Endothelial cell of umbilical vein (primary cell): ENCODE measurements around the gene POLR1D. TPM values are rescaled to one million over a fixed set of nuclear protein-coding genes. Genes with fewer than 3 reads are reported as not detected.

Experiments
- BruUV-seq: library from RNA; stranded (reverse); fragments of 400-500 nt; replicated peaks from 2 replicates; lab custom pipeline; 2021; lab: Mats Ljungman, UMichigan
- CTCF ChIA-PET: fragments of 300-600, 350-600 bp; sonication (Branson Sonifier 250); formaldehyde crosslinking; loops from one replicate; lab custom pipeline; 2021; ENCODE audit warnings: antibody characterized with exemption, inconsistent platforms; lab: Charles Lee
- POLR2A ChIA-PET: fragments of 300-600, 350-600 bp; sonication (Branson Sonifier 250); formaldehyde crosslinking; loops from one replicate; lab custom pipeline; 2021; ENCODE audit warnings: antibody characterized with exemption, inconsistent platforms; lab: Charles Lee
- DNase-seq: peaks from one replicate; pipeline ENCODE4 v3.0.0-alpha.2; 2011; ENCODE audit warnings: low read depth, low spot score
- FAIRE-seq: peaks from 2 replicates; lab custom pipeline; 2011; peaks lifted over from hg19 to GRCh38; lab: Jason Lieb, UNC
- H2AFZ ChIP-seq: 2 replicates; pipeline ENCODE4 v1.6.0; 2012; ENCODE audit warnings: low read depth, low read length, control low read depth, inconsistent platforms
- H3K27ac ChIP-seq: 2 replicates; pipeline ENCODE4 v1.5.1; 2011; ENCODE audit warnings: low read depth, mild to moderate bottlenecking, control low read depth, low read length, moderate library complexity; ENCODE audit not compliant: insufficient read depth
- H3K27me3 ChIP-seq, 2 experiments: 2 replicates each; pipeline versions ENCODE4 v1.6.0 to v1.6.1; 2011; ENCODE audit warnings: low read length in 2 of 2, mixed read lengths in 1 of 2; ENCODE audit not compliant: control insufficient read depth in 2 of 2, insufficient read depth in 2 of 2
- H3K36me3 ChIP-seq, 2 experiments: 2 replicates in 1 of 2; 3 replicates in 1 of 2; pipeline ENCODE4 v1.5.1; 2011; ENCODE audit warnings: low read length in 2 of 2, mild to moderate bottlenecking in 1 of 2, moderate library complexity in 1 of 2; ENCODE audit not compliant: control insufficient read depth in 2 of 2, insufficient read depth in 2 of 2; ENCODE audit errors: extremely low read depth in 1 of 2
- H3K4me1 ChIP-seq: 3 replicates; pipeline ENCODE4 v1.5.1; 2011; ENCODE audit warnings: mild to moderate bottlenecking, low read length; ENCODE audit not compliant: control insufficient read depth, insufficient read depth; ENCODE audit errors: extremely low read depth
- H3K4me2 ChIP-seq: 2 replicates; pipeline ENCODE4 v1.6.1; 2011; ENCODE audit warnings: low read length, control low read depth, mixed read lengths; ENCODE audit not compliant: insufficient read depth
- H3K4me3 ChIP-seq, 3 experiments: fragments of 200-600 bp in 1 of 3; sonication (generic), shearing (Covaris generic) in 1 of 3; replicated peaks in 1 of 3; 2 replicates each; pipeline ENCODE4 v1.5.1; 2011 to 2016; ENCODE audit warnings: control low read depth in 3 of 3, low read length in 3 of 3, mild to moderate bottlenecking in 2 of 3, inconsistent platforms in 1 of 3, low read depth in 1 of 3, moderate library complexity in 1 of 3; ENCODE audit not compliant: insufficient read depth in 1 of 3
- H3K79me2 ChIP-seq: 2 replicates; pipeline ENCODE4 v1.6.0; 2012; ENCODE audit warnings: low read length, inconsistent platforms; ENCODE audit not compliant: control insufficient read depth, insufficient read depth
- H3K9ac ChIP-seq: replicated peaks from 2 replicates; pipeline ENCODE3; 2011; ENCODE audit warnings: low read length, control low read depth; ENCODE audit not compliant: insufficient read depth; ENCODE audit errors: extremely low read depth
- H3K9me1 ChIP-seq: replicated peaks from 3 replicates; pipeline ENCODE4 v1.6.0; 2011; ENCODE audit warnings: mild to moderate bottlenecking, low read length; ENCODE audit not compliant: control insufficient read depth, insufficient read depth; ENCODE audit errors: extremely low read depth
- H3K9me3 ChIP-seq: replicated peaks from 2 replicates; pipeline ENCODE4 v1.5.1; 2012; ENCODE audit warnings: low read length, inconsistent platforms; ENCODE audit not compliant: control insufficient read depth, insufficient read depth
- H4K20me1 ChIP-seq: replicated peaks from 2 replicates; pipeline ENCODE3; 2011; ENCODE audit warnings: mild to moderate bottlenecking, low read length; ENCODE audit not compliant: control insufficient read depth, insufficient read depth; ENCODE audit errors: extremely low read depth
- EZH2 ChIP-seq: IDR thresholded peaks from 2 replicates; pipeline ENCODE4 v1.6.1; 2012; ENCODE audit warnings: borderline replicate concordance, low read depth, mild to moderate bottlenecking, moderate library complexity, low read length, inconsistent platforms; ENCODE audit not compliant: severe bottlenecking
- JUN ChIP-seq: IDR thresholded peaks from 2 replicates; pipeline ENCODE4 v1.6.1; 2011; ENCODE audit warnings: borderline replicate concordance, low read depth; ENCODE audit not compliant: insufficient read length, insufficient read depth
- MYC ChIP-seq: IDR thresholded peaks from one replicate; pipeline ENCODE4 v1.6.1; 2011; ENCODE audit warnings: mild to moderate bottlenecking, low read depth, low read length
- POLR2A ChIP-seq: IDR thresholded peaks from 2 replicates; pipeline ENCODE4 v1.6.1; 2012; ENCODE audit warnings: low read depth, mild to moderate bottlenecking, control low read depth, low read length
- POLR2AphosphoS5 ChIP-seq: IDR thresholded peaks from 2 replicates; pipeline ENCODE4 v1.6.1; 2012; ENCODE audit warnings: low read depth, mild to moderate bottlenecking, control low read depth, low read length, moderate library complexity; ENCODE audit not compliant: insufficient read depth
- dilution Hi-C: fragments of 300-500 bp; cut with MboI; formaldehyde crosslinking; loops from one replicate; pipeline ENCODE4 v1.15.0; 2019; ENCODE audit warnings: low sequenced_read_pairs; ENCODE audit not compliant: extremely low pct_ligation_motif_present
- intact Hi-C: fragments of 100-400 bp; cut with micrococcal nuclease; formaldehyde crosslinking; loops from one replicate; pipeline ENCODE4 v1.10.0; 2022
- polyA plus RNA-seq, 4 experiments: library from polyadenylated mRNA; depleted of rRNA in 3 of 4; stranded (reverse) in 3 of 4; unstranded in 1 of 4; fragments of >200 nt; gene quantifications; 2 replicates each; pipeline versions ENCODE4 v1.2.1 to v1.2.3, GENCODE V29; 2011 to 2012; ENCODE audit warnings: missing spikeins in 1 of 4
- total RNA-seq: library from RNA; stranded (reverse); gene quantifications from 2 replicates; pipeline ENCODE4 v1.2.3, GENCODE V29; 2021
- TF ChIP-seq, protein P1 (sequence below), 2 donors: IDR thresholded peaks; 1 replicate in 1 of 2; 2 replicates in 1 of 2; pipeline ENCODE4 v1.5.1; 2011; ENCODE audit warnings: low read length in 2 of 2, mild to moderate bottlenecking in 2 of 2, moderate library complexity in 2 of 2, control low read depth in 1 of 2, inconsistent platforms in 1 of 2, low read depth in 1 of 2; ENCODE audit not compliant: insufficient read depth in 1 of 2; ENCODE audit errors: extremely low read depth in 1 of 2

POLR1D gene
- total and polyA plus RNA-seq, 2 donors (not counting 3 experiments of a cell fraction or from before 2014, with no cell fraction given): 90.7 to 111 TPM

DNA sequence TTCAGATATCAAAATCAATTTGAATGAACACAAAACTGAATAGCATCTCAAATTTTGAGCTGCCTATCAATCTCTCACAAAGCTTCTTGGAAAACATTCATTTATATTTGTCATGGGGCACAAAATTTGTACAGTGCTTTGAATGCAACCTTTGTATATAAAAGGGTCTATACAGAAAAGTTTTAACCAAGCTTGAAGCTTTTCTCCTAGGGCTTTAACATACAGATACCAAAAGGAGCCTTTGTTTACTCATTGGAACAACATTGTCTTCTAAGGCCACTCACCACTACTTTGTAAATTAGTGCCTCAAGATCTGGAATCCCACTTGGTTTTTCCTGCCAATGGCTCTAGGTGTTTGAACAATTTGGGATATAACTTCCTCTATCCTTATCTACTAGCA is 22.6 kb upstream of the POLR1D start:
- no peak for FAIRE-seq
- ChIA-PET CTCF (interaction anchor here (0.9 to 2.0 kb wide), 3 partner anchors 26 to 43 kb away, joined by 3 to 6 read pairs (median 5); no protein-coding TSS in a partner anchor), POLR2A (interaction anchor here (1.5 kb wide), 1 partner anchor 22 kb away, joined by 3 read pairs; the partner anchor contains the start of gene LNX2)
- Histone ChIP-seq H3K4me3 (no peak overlapping the region), H3K4me1 (peaks cover 16% of the 10 kb centered on the region), H3K36me3 (no peaks in the 10 kb centered on the region), H2AFZ (no peak overlapping the region), H3K4me2 (peak overlapping the region; percentile 59), H3K9me3 (no peaks in the 10 kb centered on the region), H3K27me3 (no peaks in the 10 kb centered on the region), H3K9ac (no peak overlapping the region), H3K9me1 (peaks cover 2% of the 10 kb centered on the region), H3K27ac (peak overlapping the region; percentile 39), H3K79me2 (peaks cover 51% of the 10 kb centered on the region), H4K20me1 (no peaks in the 10 kb centered on the region)
- BruUV-seq: no TSS peak
- no peak for DNase-seq
- dilution Hi-C loops (no loop called here), intact Hi-C loops (no loop called here)
- TF ChIP-seq POLR2A (no peak), MYC (no peak), JUN (no peak), POLR2AphosphoS5 (no peak), EZH2 (no peak)
- TF ChIP-seq, protein P1, sequence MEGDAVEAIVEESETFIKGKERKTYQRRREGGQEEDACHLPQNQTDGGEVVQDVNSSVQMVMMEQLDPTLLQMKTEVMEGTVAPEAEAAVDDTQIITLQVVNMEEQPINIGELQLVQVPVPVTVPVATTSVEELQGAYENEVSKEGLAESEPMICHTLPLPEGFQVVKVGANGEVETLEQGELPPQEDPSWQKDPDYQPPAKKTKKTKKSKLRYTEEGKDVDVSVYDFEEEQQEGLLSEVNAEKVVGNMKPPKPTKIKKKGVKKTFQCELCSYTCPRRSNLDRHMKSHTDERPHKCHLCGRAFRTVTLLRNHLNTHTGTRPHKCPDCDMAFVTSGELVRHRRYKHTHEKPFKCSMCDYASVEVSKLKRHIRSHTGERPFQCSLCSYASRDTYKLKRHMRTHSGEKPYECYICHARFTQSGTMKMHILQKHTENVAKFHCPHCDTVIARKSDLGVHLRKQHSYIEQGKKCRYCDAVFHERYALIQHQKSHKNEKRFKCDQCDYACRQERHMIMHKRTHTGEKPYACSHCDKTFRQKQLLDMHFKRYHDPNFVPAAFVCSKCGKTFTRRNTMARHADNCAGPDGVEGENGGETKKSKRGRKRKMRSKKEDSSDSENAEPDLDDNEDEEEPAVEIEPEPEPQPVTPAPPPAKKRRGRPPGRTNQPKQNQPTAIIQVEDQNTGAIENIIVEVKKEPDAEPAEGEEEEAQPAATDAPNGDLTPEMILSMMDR (IDR thresholded peaks at IDR 0.05; ENCODE audit: extremely low read depth in 1 of 2, insufficient read depth in 1 of 2, low read depth in 1 of 2, low read length in 2 of 2): no peak
